T-helper 2 cell (primary cell): ENCODE data around the gene MCCD1.

Source experiments
- DNase-seq, 5 experiments: peaks; one replicate each; pipeline versions ENCODE4 v3.0.0 to v3.0.0-alpha.2; 2012 to 2022

MCCD1 gene

DNA sequence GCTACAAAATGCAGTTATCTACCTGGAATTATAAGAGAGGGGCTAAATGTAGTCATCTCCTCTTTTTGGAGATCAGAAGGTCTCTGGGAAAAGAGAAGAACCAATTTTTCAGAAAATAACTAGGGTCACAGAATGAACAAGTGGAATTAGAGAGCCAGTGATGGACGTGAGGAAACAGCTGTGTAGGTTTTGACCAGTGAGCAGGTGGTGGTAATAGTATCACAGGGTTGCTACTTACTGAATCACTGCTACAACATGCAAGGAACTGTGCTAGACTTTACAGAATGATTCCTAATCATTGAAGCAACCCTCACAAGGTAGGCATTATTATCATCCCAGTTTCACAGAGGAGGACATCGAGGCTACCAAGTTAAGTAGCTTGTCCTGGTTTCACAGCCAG lies 15.9 kb downstream of the MCCD1 start:
- no peak for DNase-seq

DNA sequence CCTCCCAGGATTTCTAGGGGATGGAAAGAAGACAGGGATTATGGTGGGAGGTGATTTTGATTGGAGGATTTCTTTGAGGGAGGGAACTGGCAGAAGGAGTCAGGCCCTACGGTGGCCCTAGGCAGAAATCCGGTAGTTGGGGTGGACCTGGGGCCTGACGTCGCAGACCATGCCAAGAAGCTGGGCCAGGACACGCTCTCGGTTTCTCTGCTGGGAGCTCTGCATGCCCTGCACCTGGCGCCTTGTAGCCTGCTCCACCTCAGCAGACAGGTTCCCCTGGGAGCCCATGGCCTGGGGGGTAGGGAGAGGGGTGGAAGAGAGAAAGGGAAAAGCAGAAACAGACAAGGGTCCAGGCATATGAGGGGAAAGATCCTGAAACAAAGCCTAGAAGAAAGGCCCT lies 16.5 kb downstream of the MCCD1 start:
- no peak for DNase-seq

DNA sequence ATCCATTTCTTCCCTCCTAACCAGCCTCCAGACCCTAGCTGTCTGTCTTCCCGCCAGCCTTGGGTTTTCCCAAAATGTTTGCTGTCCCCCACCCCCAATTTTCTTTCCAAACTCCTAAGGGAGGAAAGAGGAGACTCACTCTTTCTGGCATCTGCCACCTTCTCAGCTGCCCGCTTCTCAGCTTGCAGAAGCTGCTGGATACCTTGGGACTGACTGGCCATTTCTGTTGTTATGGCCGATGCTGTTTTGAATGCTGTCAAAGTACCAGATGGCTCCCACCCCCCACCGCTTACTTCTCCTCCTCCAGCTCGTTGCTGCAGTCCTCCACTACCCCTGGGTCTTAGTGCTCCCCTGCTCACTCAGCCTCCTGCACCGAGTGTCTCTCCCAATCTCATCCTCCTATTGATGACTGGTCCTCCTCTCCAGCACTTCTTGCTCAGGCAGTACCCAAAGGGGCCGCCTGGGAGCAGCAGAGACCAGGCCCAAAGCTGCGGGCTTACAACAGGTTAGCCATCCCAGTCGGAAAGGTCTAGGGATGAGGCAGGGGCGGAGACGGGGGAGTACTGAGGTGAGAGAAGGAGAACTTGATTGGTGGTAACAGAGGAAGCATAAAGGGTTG lies 17.7 kb downstream of the MCCD1 start, which contains the start of gene ATP6V1G2:
Gene ATP6V1G2 (minus strand): TSS at position 270 of the 619 bp plus-strand sequence. CDS start 49 bp downstream, at position 221.
- peak; percentile 52 to 90 (median 78) for DNase-seq

DNA sequence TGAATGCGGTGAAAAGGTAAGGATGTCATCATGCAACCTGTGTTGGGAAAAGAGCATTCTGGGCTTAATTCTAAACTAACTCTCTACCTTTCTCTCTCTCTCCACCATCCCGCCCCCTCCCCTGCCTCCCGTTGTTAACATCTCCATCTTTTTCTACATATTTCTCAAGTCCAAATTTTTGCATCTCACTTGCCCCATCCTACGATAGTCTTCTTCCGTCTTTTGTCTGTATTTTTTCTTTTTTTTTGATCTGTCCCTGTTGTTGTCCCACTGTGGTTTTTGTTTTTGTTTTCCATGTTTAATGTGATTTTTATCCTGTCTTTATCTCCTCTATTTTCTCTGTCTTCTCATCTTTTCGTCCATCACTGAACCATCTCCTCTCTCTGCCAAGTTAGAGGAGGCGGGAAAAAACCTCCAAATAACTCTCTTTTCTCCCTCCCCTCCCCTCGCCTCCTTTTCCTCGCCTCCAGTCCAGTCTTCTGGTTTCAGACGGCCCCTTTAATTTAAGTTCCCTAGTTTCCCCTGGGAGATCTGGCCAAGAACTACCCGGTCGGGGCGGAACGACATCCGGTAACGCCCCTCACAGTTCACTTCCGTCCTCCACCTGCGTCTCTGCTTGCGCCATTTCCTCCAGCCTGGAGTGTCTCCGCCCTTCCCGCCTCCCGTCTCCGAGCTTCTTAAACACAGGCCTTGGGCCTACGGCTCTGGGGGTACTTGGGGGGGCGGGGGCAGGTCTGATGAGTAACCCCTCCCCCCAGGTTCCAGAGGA lies 18.4 kb downstream of the MCCD1 start, which contains the start of gene NFKBIL1:
Gene NFKBIL1 (plus strand): TSS at position 651 of the 769 bp plus-strand sequence. CDS start 87 bp downstream, at position 738.
- peak; percentile 63 to 97 (median 85) for DNase-seq

DNA sequence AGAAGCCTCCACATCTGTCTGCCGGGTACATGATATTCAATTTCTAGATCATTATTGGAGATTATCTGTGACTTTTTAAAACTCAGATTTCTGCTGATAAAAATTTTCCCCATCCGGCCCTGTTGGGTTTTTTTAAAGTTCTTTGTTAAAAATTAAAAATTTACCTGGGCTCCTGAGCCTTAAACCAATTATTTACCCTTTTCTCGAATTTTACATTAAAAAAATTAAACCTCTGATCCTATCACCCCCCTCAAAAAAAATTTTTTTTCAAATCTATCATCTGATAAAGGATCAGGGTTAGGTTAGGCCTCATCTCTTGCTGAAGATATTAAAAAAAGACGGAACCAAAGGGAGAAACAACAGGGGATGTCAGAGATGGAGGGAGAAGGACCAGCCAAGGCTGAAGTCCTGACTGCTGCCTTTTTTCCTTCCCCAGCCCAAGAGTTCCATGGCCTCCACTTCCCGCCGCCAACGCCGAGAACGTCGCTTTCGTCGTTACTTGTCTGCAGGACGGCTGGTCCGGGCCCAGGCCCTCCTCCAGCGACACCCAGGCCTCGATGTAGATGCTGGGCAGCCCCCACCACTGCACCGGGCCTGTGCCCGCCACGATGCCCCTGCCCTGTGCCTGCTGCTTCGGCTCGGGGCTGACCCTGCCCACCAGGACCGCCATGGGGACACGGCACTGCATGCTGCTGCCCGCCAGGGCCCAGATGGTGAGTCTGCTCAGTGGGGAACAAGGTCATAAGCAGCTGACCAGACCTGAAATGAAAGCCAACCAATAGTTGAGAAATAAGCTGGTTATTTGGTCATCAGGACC lies 19.2 kb downstream of the MCCD1 start:
- DNase-seq, result no peak

DNA sequence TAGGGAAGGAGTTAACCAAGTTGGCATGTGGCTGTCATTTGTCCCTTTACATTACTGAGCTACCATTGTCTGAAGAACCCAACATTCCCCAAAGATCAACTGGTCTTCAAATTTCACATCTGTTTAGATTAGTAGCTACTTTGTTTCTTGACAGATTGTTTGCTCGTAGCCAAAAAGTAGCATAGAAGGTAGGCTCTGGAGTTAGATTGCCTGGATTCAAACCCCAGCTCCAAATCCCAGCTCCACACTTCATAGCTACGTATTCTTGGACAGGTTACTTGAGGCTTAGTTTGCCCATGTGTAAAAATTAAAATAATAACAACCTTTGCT lies 19.7 kb downstream of the MCCD1 start:
- DNase-seq, result no peak

DNA sequence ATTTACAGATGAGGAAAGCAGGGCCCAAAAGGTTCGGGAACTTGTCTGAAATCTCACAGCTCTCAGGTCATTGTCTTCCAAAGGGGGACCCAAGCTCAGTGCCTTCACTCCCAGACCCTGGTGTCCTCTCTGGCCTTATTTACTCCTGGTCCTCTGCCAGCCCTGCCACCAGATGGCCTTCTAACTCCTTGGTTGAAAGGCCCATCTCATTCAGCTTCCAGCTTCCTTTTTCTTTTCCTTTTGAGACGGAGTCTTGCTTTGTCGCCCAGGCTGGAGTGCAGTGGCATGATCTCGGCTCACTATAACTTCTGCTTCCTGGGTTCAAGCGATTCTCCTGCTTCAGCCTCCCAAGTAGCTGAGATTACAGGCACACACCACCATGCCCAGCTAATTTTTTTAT lies 22.6 kb downstream of the MCCD1 start:
- peak in 4 of 5 experiments; percentile 49 to 70 (median 57) for DNase-seq

DNA sequence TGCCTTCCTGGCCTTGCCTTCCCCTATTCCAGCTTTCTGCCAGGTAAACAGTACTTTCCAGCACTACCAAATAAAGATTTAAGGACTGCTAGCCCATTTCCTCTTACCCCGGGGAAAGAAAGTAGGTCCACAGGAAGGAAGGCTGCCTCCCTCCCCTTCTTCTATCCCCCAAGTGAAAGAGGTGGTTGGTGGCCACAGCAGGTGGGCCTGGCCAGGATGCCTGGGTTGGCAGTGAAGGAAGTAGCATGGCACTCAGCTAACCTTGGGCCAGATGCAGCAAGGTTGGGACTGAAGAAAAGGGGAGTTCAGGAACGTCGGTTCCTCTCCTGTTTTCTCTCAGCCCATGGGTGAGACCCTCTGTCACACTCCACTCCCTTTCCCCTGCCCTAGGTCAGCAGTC lies 27.5 kb downstream of the MCCD1 start:
- peak in 1 of 5 experiments; percentile 59 for DNase-seq

DNA sequence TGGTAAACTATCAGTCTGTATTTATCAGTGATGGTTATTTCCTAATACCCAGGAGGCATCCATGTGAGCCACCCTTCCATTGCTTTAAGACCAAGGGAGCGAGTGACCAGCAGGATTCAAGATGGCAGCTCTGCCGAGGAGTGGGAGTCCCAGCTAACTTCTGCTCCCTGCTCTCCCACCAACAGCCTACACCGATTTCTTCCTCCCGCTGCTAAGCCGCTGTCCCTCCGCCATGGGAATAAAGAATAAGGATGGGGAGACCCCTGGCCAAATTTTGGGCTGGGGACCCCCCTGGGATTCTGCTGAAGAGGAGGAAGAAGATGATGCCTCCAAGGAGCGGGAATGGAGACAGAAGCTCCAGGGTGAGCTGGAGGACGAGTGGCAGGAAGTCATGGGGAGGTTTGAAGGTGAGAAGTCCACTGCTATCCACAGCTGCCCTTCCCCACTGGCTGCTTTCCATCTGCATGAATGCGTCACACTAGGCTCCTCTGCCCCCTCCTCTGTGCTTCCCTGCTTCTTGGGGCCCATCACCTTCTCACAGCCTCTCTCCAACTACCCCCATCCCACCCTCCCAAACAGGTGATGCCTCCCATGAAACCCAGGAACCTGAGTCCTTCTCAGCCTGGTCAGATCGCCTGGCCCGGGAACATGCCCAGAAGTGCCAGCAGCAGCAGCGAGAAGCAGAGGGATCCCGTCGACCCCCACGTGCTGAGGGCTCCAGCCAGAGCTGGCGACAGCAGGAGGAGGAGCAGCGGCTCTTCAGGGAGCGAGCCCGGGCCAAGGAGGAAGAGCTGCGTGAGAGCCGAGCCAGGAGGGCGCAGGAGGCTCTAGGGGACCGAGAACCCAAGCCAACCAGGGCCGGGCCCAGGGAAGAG lies 28.9 kb downstream of the MCCD1 start:
- no peak for DNase-seq

DNA sequence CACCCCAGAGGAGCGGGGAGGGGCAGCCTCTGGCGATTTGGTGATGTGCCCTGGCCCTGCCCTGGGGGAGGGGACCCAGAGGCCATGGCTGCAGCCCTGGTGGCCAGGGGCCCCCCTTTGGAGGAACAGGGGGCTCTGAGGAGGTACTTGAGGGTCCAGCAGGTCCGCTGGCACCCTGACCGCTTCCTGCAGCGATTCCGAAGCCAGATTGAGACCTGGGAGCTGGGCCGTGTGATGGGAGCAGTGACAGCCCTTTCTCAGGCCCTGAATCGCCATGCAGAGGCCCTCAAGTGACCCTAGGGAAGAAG lies 29.5 kb downstream of the MCCD1 start:
- DNase-seq, result no peak

DNA sequence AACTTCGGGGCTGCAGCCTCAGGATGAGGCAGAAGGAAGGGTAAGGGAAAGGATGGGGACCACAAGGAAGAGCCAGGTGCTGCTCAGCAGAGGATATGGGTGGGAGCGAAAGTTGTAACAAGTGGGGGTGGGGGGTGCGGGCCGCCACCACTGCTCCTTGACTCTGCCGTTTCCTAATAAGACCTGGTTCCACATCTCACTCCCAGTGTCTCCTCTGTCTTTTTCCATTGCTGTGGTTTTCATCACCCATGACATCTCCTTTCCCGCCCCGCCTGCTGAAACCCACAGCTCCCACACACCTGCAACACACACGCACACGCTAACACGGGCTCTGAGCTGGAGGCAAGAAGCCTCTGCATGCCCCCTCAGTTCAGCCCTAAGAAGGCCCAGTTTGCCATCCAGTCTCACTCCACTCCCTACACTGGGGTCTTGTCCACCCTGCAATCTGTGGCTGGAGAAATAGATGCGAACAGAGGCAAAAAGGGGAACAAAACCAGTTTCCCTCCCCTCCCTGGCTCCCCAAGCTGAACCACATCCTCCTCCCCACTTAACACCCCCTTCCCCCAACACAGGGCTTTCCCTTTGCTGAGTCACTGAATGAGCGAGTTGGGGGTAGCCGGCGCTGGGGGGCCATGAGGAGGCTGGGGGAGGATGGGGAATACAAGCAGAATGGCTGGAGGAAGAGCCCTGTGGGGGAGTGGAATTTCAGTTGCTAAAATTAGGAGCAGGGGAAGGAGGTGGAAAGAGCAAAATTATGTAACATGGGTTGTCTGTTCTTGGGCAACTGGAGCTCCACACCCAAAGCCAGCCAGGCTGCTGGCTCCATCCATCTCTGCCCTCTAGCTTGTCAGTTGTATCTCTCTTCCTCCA lies 30.1 kb downstream of the MCCD1 start:
- peak; percentile 25 to 77 (median 62) for DNase-seq

DNA sequence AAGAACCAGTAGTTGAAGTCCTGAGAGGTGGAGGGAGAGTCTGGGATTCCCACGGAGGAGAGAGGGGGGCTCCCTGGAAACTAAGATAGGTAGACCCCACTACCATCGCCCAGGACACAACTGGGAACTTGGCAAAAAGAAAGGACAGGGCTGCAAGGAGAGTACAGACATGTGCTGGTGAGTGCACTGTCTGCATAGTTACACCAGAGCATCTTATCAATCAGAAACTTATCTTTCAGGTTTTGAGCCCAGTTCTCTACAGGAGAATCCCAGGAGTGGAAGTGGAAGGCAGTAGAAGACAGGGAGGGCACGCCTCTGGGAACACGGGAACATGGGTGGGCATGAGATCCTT lies 30.8 kb downstream of the MCCD1 start:
- no peak for DNase-seq

DNA sequence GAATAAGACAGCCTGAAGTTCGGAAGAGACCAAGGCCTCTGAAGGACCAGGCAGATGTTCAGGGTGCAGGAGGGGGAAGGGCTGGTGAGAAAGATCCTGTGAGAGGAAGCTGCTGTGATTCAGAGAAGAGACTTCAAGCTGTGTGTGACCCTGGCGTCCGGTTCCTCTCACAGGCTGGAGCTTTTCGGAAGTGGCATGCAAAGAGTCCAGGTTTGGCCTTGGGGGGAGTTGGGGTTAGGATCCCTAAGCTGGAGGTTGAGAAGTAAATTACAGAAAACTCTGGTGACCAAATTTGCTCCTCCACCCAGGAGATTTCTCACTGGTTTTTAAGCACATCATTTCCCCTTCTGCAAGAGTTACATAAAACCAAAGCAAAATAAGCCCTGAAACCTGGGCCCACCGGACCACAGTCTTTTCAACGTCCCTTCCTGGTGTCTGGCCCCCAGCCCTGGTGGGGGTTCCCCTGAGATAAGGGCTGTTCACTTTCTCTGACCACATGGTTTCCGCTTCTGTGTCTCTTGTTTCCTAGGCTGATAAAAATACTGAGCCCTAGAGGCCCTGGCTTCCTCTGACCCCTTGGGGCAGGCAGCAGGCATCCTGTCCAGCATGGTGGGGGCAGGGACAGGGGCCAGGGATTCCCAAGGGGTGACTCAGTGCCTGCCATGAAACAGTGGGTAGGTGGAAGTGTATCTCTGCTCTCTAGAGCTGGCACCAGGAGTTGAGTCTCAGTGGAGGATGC lies 31.4 kb downstream of the MCCD1 start:
- peak in 2 of 5 experiments; percentile 41 to 73 for DNase-seq

DNA sequence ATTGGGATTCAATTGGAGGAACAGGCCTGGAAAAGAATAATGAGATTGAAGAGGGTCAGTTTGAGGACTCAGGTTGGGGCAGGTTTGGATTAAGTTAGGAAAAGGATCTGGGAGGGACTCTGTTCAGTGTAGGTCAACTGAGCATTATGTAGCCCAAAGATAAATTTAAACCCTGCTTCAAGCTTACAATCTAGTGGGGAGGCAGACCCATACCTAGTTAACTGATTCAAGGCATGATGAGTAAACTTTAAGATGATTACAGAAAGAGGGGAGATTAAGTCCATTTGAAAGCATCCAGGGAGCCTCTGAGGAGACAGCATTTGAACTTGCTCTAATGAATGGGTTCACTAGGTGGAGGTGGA lies 31.9 kb downstream of the MCCD1 start:
- DNase-seq, result no peak

DNA sequence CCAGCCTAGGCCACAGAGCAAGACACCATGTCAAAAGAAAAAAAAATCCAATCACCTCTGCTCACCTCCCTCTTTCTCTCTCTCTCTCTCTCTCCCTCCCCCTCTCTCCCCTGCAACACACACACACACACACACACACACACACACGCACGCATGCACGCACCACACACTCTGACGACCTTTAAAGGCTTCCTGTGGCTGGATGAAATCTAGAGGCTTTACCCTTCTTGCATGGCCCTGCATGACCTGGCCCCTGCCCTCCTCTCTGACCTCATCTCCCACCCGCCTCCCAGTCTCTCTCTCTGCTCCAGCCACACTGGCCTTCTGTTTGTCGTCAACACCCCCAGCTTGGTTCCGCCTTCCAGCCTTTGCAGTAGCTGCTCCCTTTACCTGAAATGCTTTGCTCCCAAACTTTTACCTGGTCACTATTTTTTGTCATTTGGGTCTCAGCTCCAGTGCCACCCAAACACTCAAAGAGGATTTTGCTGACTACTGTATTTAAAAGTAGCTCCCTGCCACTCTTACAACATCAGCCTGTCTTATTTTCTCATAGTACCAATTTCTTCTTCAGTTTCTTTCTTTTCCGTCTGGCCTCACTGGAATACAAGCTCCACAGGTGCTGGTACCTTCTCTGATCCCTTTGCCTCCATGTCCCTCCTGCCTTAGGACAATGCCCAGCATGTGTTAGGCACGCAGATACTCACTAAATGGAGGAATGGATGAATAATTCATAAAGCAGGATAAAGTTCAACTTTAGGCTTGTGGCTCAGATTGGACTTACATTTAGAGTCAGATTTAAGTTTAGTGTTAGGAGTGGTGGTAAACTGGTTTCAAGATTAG lies 39.0 kb downstream of the MCCD1 start:
- peak in 1 of 5 experiments; percentile 88 for DNase-seq

DNA sequence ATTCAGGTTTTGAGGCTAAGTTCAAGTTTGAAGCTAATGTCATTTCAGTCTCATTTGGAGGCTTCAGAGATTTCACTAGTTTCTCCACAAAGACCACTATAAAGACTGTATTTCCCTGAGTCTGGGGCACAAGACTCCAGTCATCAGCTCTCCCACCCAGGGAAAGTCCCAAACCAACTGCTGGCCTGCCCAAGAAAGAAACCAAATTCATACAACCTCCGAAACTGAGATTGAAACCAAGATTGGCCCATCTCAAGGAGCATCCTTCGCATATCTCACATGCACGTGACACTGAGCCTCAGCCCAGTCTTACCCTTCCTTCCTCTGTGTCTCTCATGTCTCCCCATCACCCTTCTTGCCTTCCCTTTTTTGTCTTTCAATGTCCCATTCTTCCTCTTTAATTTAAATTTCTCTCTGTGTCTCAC lies 39.8 kb downstream of the MCCD1 start:
- DNase-seq, result peak; percentile 20 to 95 (median 68)

DNA sequence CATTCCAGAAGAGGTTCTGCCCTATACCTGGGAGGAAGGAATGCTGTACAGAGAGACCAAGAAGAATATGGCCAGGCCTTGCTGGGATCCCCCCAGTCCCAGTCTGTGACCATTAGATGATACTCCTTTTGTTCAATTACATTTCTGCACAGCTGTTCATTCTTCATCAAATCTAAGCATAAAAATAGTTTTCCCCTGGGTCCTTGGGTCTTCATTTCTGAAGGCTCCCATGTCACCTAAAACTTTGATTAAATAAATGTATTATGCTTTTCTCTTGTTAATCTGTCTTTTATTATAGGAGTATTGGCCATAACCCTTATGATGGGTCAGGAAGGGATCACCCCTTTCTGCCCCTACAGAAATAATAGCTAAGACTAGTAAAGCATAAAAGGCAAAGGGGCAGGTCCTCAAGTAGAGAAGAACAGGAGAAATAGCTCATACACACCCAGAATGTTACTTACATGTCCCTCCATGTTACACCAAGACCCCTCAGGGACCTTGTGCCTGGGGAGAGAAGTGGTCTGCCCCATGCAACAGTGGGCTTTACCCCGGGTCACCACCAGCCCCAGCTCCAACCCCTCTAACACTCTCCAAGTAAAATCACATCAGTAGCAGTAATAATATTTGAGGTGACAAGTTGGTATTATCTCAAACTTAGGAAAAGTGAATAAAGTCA lies 41.2 kb downstream of the MCCD1 start:
- DNase-seq, result no peak

DNA sequence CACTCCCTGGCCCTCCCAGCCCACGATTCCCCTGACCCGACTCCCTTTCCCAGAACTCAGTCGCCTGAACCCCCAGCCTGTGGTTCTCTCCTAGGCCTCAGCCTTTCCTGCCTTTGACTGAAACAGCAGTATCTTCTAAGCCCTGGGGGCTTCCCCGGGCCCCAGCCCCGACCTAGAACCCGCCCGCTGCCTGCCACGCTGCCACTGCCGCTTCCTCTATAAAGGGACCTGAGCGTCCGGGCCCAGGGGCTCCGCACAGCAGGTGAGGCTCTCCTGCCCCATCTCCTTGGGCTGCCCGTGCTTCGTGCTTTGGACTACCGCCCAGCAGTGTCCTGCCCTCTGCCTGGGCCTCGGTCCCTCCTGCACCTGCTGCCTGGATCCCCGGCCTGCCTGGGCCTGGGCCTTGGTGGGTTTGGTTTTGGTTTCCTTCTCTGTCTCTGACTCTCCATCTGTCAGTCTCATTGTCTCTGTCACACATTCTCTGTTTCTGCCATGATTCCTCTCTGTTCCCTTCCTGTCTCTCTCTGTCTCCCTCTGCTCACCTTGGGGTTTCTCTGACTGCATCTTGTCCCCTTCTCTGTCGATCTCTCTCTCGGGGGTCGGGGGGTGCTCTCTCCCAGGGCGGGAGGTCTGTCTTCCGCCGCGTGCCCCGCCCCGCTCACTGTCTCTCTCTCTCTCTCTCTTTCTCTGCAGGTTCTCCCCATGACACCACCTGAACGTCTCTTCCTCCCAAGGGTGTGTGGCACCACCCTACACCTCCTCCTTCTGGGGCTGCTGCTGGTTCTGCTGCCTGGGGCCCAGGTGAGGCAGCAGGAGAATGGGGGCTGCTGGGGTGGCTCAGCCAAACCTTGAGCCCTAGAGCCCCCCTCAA lies 43.5 kb downstream of the MCCD1 start, which contains the start of gene LTA:
Gene LTA (plus strand): TSS at position 249 of the 871 bp plus-strand sequence. CDS start 454 bp downstream, at position 703.
- DNase-seq, result peak; percentile 56 to 78 (median 74)
